Muscle of leg (tissue), 11 donors: ENCODE measurements around the gene SIPA1L3. TPM values are rescaled to one million over a fixed set of nuclear protein-coding genes. Genes with fewer than 3 reads are reported as not detected.
A peak's percentile ranks its signal among the peaks of the same experiment; 100 is the strongest.

ENCODE experiments used
- DNase-seq: peaks from one replicate; pipeline ENCODE4 v3.0.0; 2013
- H3K27ac ChIP-seq: one replicate; pipeline ENCODE4 v1.5.1; 2013; ENCODE audit warnings: mild to moderate bottlenecking, low read length, control low read depth
- H3K27me3 ChIP-seq: one replicate; pipeline ENCODE4 v1.6.1; 2013; ENCODE audit warnings: low read length; ENCODE audit not compliant: control insufficient read depth, insufficient read depth
- H3K36me3 ChIP-seq: one replicate; pipeline ENCODE4 v1.6.1; 2013; ENCODE audit warnings: low read length; ENCODE audit not compliant: control insufficient read depth, insufficient read depth
- H3K4me1 ChIP-seq: one replicate; pipeline ENCODE4 v1.6.1; 2013; ENCODE audit warnings: low read length; ENCODE audit not compliant: control insufficient read depth, insufficient read depth
- H3K4me3 ChIP-seq: one replicate; pipeline ENCODE4 v1.5.1; 2013; ENCODE audit warnings: low read length, control low read depth
- H3K9me3 ChIP-seq: replicated peaks from 2 replicates; pipeline ENCODE4 v1.6.1; 2013; ENCODE audit warnings: low read depth, low read length; ENCODE audit not compliant: control insufficient read depth
- WGBS: methylation state at CpG from one replicate; pipeline ENCODE4 v1.1.5; 2013; ENCODE audit warnings: missing lambda C conversion rate; ENCODE audit not compliant: insufficient coverage; 5-methylcytosine and 5-hydroxymethylcytosine counted together
- polyA plus RNA-seq, 8 donors: library from polyadenylated mRNA; unstranded; fragments of 120-200 nt; gene quantifications; one replicate each; pipeline versions ENCODE4 v1.2.1 to v1.2.3, GENCODE V29; 2013; ENCODE audit warnings: inconsistent platforms in 1 of 8, low replicate concordance in 1 of 8; ENCODE audit not compliant: insufficient read length in 8 of 8, insufficient read depth in 1 of 8
- total RNA-seq: library from RNA; stranded (reverse); fragments of 120-200 nt; gene quantifications from one replicate; pipeline ENCODE4 v1.2.4, GENCODE V29; 2013

Gene SIPA1L3
- total and polyA plus RNA-seq, 9 donors, result 6.8 to 13.8 (median 9.1) TPM

DNA sequence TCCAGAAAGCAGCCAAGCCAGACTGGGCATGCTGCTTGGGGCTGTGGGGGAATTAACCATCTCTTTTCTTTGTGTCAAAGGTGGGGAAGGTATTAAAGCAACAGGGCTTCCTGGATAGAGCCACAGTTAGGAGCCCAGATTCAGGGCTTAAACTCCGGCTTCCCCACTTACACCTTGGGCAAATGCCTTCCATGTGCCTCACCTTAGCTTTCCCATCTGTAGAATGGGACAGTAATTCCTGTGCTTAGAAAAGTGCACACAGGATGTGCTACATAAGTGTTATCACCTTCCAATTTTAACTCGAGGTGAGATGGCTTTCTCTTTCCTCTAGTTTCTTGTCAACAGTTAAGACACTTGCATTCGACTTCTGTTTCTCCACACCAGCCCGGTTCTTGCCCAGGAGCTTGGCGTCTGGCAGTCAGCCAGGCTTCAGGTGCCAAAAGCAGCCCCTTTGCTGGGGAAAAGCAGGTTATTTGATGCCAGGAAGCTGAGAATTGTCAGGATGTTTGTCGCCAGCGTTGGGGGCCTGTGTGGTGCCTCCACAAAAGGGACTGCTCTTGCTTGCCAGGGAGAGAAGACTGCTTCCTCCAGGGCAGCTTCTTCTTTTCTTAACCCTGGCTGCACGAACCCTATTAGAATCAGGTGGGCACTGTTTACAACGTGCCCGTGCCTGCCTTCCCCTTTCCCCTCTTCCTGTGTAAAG, 79.2 kb downstream of the SIPA1L3 start:
- H3K36me3 ChIP-seq, result no peaks in the 10 kb centered on the region
- WGBS, result 50% methylated on average over 6 of the region's 10 CpGs
- no peak for DNase-seq

GRCh38 chr19:37987356-37988332, 80.6 kb downstream of the SIPA1L3 start:
- Histone ChIP-seq H3K4me1 (peaks cover 5% of the 10 kb centered on the region), H3K4me3 (no peak overlapping the region), H3K9me3 (no peaks in the 10 kb centered on the region), H3K36me3 (no peaks in the 10 kb centered on the region), H3K27me3 (no peaks in the 10 kb centered on the region), H3K27ac (no peak overlapping the region)
- no peak for DNase-seq
- 62% methylated on average over 4 of the region's 12 CpGs for WGBS

More for the DNA sequence above, 79.2 kb downstream of the SIPA1L3 start:
- Histone ChIP-seq H3K4me1 (peaks cover 3% of the 10 kb centered on the region), H3K27ac (no peak overlapping the region), H3K27me3 (no peaks in the 10 kb centered on the region), H3K4me3 (no peak overlapping the region), H3K9me3 (no peaks in the 10 kb centered on the region)

DNA sequence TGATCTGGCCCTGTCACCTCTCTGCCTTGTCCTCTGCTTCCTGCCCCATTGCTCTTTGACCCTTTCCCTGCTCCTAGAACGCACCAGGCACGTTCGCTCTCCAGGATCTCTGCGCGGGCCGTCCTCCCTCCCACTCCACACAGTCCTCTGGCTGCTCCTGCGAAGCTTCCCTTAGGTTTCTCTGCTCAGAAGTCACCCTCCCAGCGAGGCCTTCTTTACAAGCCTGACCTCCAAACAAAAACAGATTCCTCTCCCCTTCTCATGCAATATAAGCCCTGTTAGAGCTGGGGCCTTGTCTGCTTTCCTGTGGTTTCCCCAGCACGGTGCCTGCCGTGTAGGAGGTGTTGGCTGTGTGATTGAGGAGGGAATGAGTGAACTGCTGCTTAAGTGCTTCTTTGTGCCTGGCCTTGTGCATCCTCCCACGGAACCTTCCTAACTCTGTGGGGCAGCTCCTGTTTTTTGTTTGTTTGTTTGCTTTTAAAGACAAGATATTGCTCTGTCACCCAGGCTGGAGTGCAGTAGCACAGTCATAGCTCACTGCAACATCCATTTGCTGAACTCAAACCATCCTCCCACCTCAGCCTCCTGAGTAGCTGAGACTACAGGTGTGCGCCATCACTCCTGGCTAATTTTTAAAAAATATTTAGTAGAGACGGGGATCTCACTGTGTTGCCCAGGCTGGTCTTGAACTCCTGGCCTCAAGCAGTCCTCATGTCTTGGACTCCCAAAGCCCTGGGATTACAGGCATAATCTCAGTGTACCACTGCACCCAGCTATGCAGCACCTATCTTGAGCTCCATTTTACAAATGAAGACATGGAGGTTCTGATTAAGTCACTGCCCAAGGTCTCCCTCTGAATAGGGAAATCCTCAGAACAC, 82.0 kb downstream of the SIPA1L3 start:
- no peaks in the 10 kb centered on the region for H3K9me3 ChIP-seq
- 62% methylated on average over 11 of the region's 13 CpGs for WGBS

GRCh38 chr19:37989855-37990254, 82.8 kb downstream of the SIPA1L3 start:
- no peaks in the 10 kb centered on the region for H3K9me3 ChIP-seq
- no peaks in the 10 kb centered on the region for H3K27me3 ChIP-seq
- peaks cover 5% of the 10 kb centered on the region for H3K4me1 ChIP-seq
- no CpG with 5 or more reads among the region's 7 CpGs for WGBS
- no peaks in the 10 kb centered on the region for H3K36me3 ChIP-seq
- H3K4me3 ChIP-seq, result no peak overlapping the region
- no peak overlapping the region for H3K27ac ChIP-seq
- DNase-seq, result no peak

More for the DNA sequence above, 82.0 kb downstream of the SIPA1L3 start:
- Histone ChIP-seq H3K4me1 (peaks cover 5% of the 10 kb centered on the region), H3K36me3 (no peaks in the 10 kb centered on the region), H3K27ac (no peak overlapping the region), H3K4me3 (no peak overlapping the region), H3K27me3 (no peaks in the 10 kb centered on the region)
- DNase-seq, result no peak

DNA sequence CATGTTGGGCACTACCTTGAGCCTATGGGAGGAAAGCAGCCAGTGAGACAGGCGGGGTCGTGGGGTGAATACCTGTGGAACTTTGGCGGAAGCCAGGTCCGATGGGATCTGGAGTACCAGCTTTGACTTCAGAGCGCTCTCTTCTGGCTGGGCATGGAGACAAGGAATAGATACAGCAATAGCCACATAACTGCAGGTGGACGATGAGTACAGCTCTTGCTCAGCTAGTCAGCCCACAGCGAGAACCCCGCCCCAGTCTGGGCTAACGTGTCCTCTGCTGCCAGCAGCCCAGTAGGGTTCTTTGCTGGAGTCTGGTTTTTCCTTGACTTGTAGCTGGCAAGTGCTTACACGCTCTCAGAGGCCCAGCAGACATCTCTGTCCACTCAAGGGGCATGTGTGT, 83.4 kb downstream of the SIPA1L3 start:
- no peaks in the 10 kb centered on the region for H3K27me3 ChIP-seq
- no peaks in the 10 kb centered on the region for H3K36me3 ChIP-seq
- H3K4me1 ChIP-seq, result peaks cover 5% of the 10 kb centered on the region
- no peaks in the 10 kb centered on the region for H3K9me3 ChIP-seq
- H3K27ac ChIP-seq, result no peak overlapping the region
- 83% methylated on average over 8 of the region's 10 CpGs for WGBS
- no peak for DNase-seq
- H3K4me3 ChIP-seq, result no peak overlapping the region

DNA sequence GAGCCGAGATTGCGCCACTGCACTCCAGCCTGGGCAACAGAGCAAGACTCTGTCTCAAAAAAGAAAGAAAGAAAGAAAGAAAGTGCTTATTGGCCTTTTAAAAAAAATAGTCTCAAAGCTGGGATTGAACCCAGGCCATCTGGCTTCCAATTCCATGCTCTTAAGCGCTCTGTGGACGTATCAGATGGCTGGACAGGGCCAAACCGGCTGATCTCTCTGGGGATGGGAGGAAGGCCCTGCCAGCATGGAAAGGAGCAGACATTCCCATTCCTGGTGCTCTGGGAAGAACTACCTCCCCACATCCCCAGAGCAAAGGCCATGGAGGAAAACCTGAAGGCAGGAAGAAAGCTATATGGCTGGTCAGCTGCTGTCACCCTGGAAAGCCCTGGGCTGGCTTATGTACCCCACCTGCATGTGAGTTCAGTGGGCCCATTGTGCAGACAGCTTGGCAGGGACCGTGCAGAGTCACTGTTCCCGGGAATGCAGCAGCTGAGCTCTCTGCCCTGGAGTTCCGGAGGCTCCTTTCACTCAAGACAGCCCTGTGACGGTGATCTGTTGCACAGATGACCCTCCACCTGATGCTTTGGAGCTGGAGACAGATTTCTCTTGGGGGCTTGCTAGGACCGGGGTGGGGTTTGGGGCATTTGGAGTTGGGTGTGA, 84.3 kb downstream of the SIPA1L3 start:
- WGBS, result 43% methylated on average over 9 of the region's 10 CpGs
- Histone ChIP-seq H3K4me3 (no peak overlapping the region), H3K4me1 (peaks cover 5% of the 10 kb centered on the region), H3K36me3 (no peaks in the 10 kb centered on the region), H3K9me3 (no peaks in the 10 kb centered on the region), H3K27me3 (no peaks in the 10 kb centered on the region), H3K27ac (no peak overlapping the region)
- peak; percentile 84 for DNase-seq

DNA sequence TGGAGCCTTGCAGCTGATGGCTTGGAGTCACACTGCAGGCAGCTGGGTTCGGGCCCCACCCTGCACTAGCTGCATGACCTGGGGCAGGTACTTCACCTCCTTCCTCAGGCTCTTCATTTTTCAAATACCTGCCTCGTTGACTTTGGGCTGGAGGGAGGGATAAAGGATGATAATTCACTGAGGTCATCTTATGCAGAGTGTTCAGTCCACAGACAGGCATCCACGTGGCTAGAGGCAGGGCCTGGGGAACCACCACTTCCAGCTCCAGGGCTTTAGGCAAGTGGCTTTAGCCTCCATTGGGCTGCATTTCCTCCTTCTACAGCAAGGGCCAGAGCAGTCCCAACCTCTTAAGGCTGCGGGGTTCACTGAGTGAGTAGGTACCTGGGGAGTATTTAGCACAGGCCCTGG, 84.8 kb downstream of the SIPA1L3 start:
- DNase-seq, result no peak
- Histone ChIP-seq H3K4me1 (peaks cover 5% of the 10 kb centered on the region), H3K27me3 (no peaks in the 10 kb centered on the region), H3K9me3 (no peaks in the 10 kb centered on the region), H3K4me3 (no peak overlapping the region), H3K27ac (no peak overlapping the region), H3K36me3 (no peaks in the 10 kb centered on the region)
- 94% methylated on average over 2 of the region's 4 CpGs for WGBS

- Histone ChIP-seq H3K36me3 (peaks cover under 1% of the 10 kb centered on the region), H3K27ac (no peak overlapping the region), H3K4me1 (peaks cover 6% of the 10 kb centered on the region), H3K9me3 (no peaks in the 10 kb centered on the region), H3K27me3 (no peaks in the 10 kb centered on the region), H3K4me3 (no peak overlapping the region)
- no peak for DNase-seq
- 97% methylated on average over 9 of the region's 9 CpGs for WGBS
Observed at GRCh38 chr19:37992761-37993160, 85.8 kb downstream of the SIPA1L3 start.

GRCh38 chr19:37994823-37995130, 87.8 kb downstream of the SIPA1L3 start:
- Histone ChIP-seq H3K36me3 (peaks cover 2% of the 10 kb centered on the region), H3K27ac (no peak overlapping the region), H3K4me1 (peaks cover 18% of the 10 kb centered on the region), H3K27me3 (no peaks in the 10 kb centered on the region), H3K9me3 (no peaks in the 10 kb centered on the region), H3K4me3 (no peak overlapping the region)
- 71% methylated on average over 4 of the region's 8 CpGs for WGBS
- no peak for DNase-seq
